ENCODE data around the gene CHRFAM7A. TPM values are rescaled to one million over a fixed set of nuclear protein-coding genes. Genes with fewer than 3 reads are reported as not detected.
"Not testable (repeated sequence)": the region's sequence is repeated elsewhere in the genome, so short reads cannot be mapped to it uniquely, and the experiment has no call there.

The CHRFAM7A gene
- total RNA-seq, 1 donor from 2014 or later: 0.16 TPM

GRCh38 chr15:30321063-30321462, 72.3 kb downstream of the CHRFAM7A start:
- DNase-seq (ENCODE audit: low read depth): not testable (repeated sequence)

DNA sequence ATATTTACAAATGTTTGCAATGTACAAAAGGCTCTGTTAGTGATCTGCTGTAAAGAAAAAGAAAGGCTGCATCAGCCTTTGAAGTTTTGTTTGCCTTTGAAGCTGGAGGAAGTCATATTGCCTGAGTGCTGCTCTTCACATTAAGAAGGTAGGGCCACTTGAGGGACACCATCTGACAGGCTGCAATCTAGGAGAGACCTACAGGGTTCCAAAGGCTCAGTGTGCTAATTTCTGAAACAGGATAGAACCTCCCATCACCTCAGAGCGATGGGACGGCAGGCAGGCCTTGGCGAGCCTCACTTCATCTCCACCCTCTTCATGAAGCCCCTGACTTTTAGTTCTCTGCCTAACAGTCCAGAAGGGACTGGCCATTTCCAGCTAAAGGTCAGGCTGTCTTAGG, 77.6 kb downstream of the CHRFAM7A start:
- not testable (repeated sequence) for DNase-seq (ENCODE audit: low read depth)

DNA sequence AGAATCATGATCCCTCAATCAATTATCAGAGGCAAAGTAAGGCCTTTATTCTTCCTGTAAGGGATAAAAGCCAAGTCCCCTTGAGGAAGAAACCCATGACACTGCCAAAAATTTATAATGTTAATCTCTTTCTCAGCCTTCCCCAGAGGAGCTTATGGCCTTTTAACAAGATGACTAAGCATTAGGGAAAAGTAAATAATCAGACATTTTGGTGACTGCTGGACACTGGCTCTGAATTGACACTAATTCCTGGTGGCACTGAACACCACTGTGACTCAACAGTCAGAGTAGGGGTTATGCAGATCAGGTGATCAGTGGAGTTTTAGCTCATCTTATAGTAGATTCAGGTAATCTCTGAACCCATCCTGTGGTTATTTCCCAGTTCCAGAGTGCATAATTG, 82.8 kb downstream of the CHRFAM7A start:
- not testable (repeated sequence) for DNase-seq (ENCODE audit: low read depth)

Other genes with a start within 250 kb of the CHRFAM7A start
- gene GOLGA8R, start 20.7 kb upstream of the CHRFAM7A start, total RNA-seq: 1.4 and 3.3 TPM in 2 replicates
- gene GOLGA8Q, start 158.5 kb upstream of the CHRFAM7A start, total RNA-seq: 0.48 and 0.52 TPM in 2 replicates
- gene GOLGA8H, start 210.5 kb upstream of the CHRFAM7A start, total RNA-seq: 0.05 and 0.31 TPM in 2 replicates